WTC11 (cell line): ENCODE data around the gene CD19. TPM values are rescaled to one million over a fixed set of nuclear protein-coding genes. Genes with fewer than 3 reads are reported as not detected.

ENCODE experiments used
- ATAC-seq: fragments of 200-7000 bp; cut with Tn5 transposase; 2 replicates; pipeline ENCODE4 v1.10.0; 2021; ENCODE audit warnings: mild to moderate bottlenecking, moderate library complexity
- CTCF ChIA-PET: fragments of 300-600 bp; sonication (Branson Sonifier 250); formaldehyde crosslinking; loops from one replicate; lab custom pipeline; 2021; ENCODE audit warnings: antibody characterized with exemption; lab: Charles Lee
- POLR2A ChIA-PET: fragments of 350-600 bp; sonication (Branson Sonifier 250); formaldehyde crosslinking; loops from one replicate; lab custom pipeline; 2021; ENCODE audit warnings: antibody characterized with exemption; lab: Charles Lee
- DNase-seq: peaks from one replicate; pipeline ENCODE4 v3.0.0; 2021; ENCODE audit warnings: low spot score
- H3K27ac Mint-ChIP-seq: 2 replicates; pipeline ENCODE4 v1.8.0; 2021; ENCODE audit warnings: mixed read lengths
- H3K27me3 Mint-ChIP-seq: 2 replicates; pipeline ENCODE4 v1.8.0; 2021; ENCODE audit warnings: low read depth, mild to moderate bottlenecking, moderate library complexity, mixed read lengths
- H3K36me3 Mint-ChIP-seq: 2 replicates; pipeline ENCODE4 v1.8.0; 2021; ENCODE audit warnings: mixed read lengths
- H3K4me1 Mint-ChIP-seq: 2 replicates; pipeline ENCODE4 v1.8.0; 2022; ENCODE audit warnings: mixed read lengths
- H3K4me3 Mint-ChIP-seq: 2 replicates; pipeline ENCODE4 v1.8.0; 2021; ENCODE audit warnings: mild to moderate bottlenecking, moderate library complexity, mixed read lengths
- H3K9me3 Mint-ChIP-seq: 2 replicates; pipeline ENCODE4 v1.8.0; 2021; ENCODE audit warnings: mixed read lengths
- ATF1 ChIP-seq: sonication (generic); formaldehyde crosslinking; IDR thresholded peaks from 2 replicates; pipeline ENCODE4 v1.8.1; 2023; ENCODE audit warnings: mild to moderate bottlenecking, moderate library complexity, missing genetic modification reagents
- CBFB ChIP-seq: sonication (generic); formaldehyde crosslinking; IDR thresholded peaks from 2 replicates; pipeline ENCODE4 v1.8.1; 2022; ENCODE audit warnings: mild to moderate bottlenecking, low read depth, missing genetic modification reagents
- GRHL2 ChIP-seq: fragments of 250-450 bp; sonication (Bioruptor Pico); IDR thresholded peaks from 2 replicates; pipeline ENCODE4 v1.8.0; 2022; ENCODE audit warnings: mild to moderate bottlenecking, moderate library complexity; ENCODE audit not compliant: insufficient replicate concordance, severe bottlenecking
- GTF2I ChIP-seq: fragments of 250-450 bp; sonication (Bioruptor Pico); conservative IDR thresholded peaks from 2 replicates; pipeline ENCODE4 v1.4.0; 2021; ENCODE audit warnings: mild to moderate bottlenecking
- HMGA2 ChIP-seq: fragments of 250-450 bp; sonication (Bioruptor Pico); IDR thresholded peaks from 2 replicates; pipeline ENCODE4 v1.4.0; 2021; ENCODE audit warnings: mild to moderate bottlenecking, moderate library complexity
- NFATC4 ChIP-seq: fragments of 250-450 bp; sonication (Bioruptor Pico); IDR thresholded peaks from 2 replicates; pipeline ENCODE4 v1.9.0; 2021; ENCODE audit warnings: mild to moderate bottlenecking
- TCF7 ChIP-seq: sonication (generic); formaldehyde crosslinking; IDR thresholded peaks from 2 replicates; pipeline ENCODE4 v1.8.0; 2022; ENCODE audit warnings: mild to moderate bottlenecking, low read depth, missing genetic modification reagents, moderate library complexity
- ZNF138 ChIP-seq: sonication (generic); formaldehyde crosslinking; conservative IDR thresholded peaks from 2 replicates; pipeline ENCODE4 v1.8.1; 2022; ENCODE audit warnings: mild to moderate bottlenecking, moderate library complexity, missing genetic modification reagents
- total RNA-seq: library from RNA; stranded (reverse); gene quantifications from 3 replicates; pipeline ENCODE4 v1.2.3, GENCODE V29; 2021
- TF ChIP-seq, protein P1 (sequence below): sonication (generic); formaldehyde crosslinking; IDR thresholded peaks from 2 replicates; pipeline ENCODE4 v1.8.1; 2023; ENCODE audit warnings: mild to moderate bottlenecking, missing genetic modification reagents
- TF ChIP-seq, protein P2 (sequence below): sonication (generic); formaldehyde crosslinking; IDR thresholded peaks from 2 replicates; pipeline ENCODE4 v1.8.0; 2022; ENCODE audit warnings: mild to moderate bottlenecking, missing genetic modification reagents
- TF ChIP-seq, protein P3 (sequence below): sonication (generic); formaldehyde crosslinking; IDR thresholded peaks from 2 replicates; pipeline ENCODE4 v1.8.1; 2023; ENCODE audit warnings: mild to moderate bottlenecking, missing genetic modification reagents, moderate library complexity
- TF ChIP-seq, protein P4 (sequence below): sonication (generic); formaldehyde crosslinking; IDR thresholded peaks from 2 replicates; pipeline ENCODE4 v1.8.0; 2023; ENCODE audit warnings: missing genetic modification reagents
- TF ChIP-seq, protein P5 (sequence below): fragments of 200-600 bp; IDR thresholded peaks from 2 replicates; pipeline ENCODE4 v1.8.0; 2022; ENCODE audit warnings: antibody characterized with exemption
- TF ChIP-seq, protein P6 (sequence below): sonication (generic); formaldehyde crosslinking; IDR thresholded peaks from 2 replicates; pipeline ENCODE4 v1.8.0; 2022; ENCODE audit warnings: mild to moderate bottlenecking, missing genetic modification reagents
- TF ChIP-seq, protein P7 (sequence below): sonication (generic); formaldehyde crosslinking; IDR thresholded peaks from 2 replicates; pipeline ENCODE4 v1.8.0; 2022; ENCODE audit warnings: missing genetic modification reagents
- TF ChIP-seq, protein P8 (sequence below): sonication (generic); formaldehyde crosslinking; IDR thresholded peaks from 2 replicates; pipeline ENCODE4 v1.8.1; 2023; ENCODE audit warnings: mild to moderate bottlenecking, moderate library complexity, missing genetic modification reagents
- TF ChIP-seq, protein P9 (sequence below): sonication (generic); formaldehyde crosslinking; IDR thresholded peaks from 2 replicates; pipeline ENCODE4 v1.8.1; 2022; ENCODE audit warnings: low read depth, mild to moderate bottlenecking, moderate library complexity, missing genetic modification reagents, borderline replicate concordance

The CD19 gene
- total RNA-seq, 1 experiment from 2014 or later = 0.90 TPM

DNA sequence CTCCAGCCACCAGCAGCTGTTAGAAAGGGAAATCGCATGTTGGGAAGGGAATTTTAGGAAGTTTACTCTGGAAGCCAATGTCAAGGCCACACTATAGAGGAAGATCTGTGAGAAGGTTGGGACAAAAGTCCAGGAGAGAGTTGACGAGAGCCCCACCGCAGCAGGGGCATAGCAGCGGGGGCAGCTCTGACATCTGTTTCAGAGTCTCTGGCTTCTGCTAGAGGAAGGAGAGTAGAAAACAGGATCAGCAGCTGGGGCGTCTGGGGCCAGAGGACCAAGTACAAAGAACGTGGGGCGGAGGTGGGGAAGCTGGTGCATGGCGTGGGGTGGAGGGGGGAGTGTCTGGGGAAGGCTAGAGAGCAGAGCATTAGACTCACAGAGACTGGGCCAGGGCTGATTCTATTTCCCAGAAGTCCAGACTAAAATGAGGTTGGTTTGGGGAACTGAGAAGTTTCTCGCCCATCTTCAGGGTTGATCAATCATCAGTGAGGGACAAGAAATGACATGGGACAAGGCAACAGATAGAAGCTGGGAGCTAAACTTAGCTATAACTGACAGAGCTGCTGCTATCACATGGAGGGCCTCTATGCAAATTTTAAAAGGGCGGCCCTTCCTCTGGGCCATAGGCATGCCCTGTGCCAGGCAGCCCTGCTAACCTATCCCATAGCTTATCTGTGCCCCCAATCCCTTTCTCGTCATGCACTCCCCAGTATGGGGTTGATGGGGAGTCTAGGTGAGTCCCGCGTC is 7.9 kb upstream of the CD19 start:
- Mint-ChIP-seq H3K9me3 (no peaks in the 10 kb centered on the region), H3K4me3 (peak overlapping the region; percentile 97), H3K36me3 (peaks cover 11% of the 10 kb centered on the region), H3K27ac (peak overlapping the region; percentile 98), H3K27me3 (peaks cover 3% of the 10 kb centered on the region; the same call in 1 of the 2 replicates), H3K4me1 (peaks cover 14% of the 10 kb centered on the region)
- no peak for DNase-seq
- peak; percentile 2 for ATAC-seq
- POLR2A ChIA-PET = interaction anchor here (0.7 to 1.9 kb wide), 3 partner anchors 25 to 61 kb away, joined by 3 to 8 read pairs (median 4); partner anchors contain the start of gene SH2B1
- CTCF ChIA-PET = interaction anchor here (0.6 to 3.3 kb wide), 12 partner anchors 10 to 191 kb away, joined by 3 to 16 read pairs (median 4); partner anchors contain the start of genes NFATC2IP and TUFM
- TF ChIP-seq, protein P1, sequence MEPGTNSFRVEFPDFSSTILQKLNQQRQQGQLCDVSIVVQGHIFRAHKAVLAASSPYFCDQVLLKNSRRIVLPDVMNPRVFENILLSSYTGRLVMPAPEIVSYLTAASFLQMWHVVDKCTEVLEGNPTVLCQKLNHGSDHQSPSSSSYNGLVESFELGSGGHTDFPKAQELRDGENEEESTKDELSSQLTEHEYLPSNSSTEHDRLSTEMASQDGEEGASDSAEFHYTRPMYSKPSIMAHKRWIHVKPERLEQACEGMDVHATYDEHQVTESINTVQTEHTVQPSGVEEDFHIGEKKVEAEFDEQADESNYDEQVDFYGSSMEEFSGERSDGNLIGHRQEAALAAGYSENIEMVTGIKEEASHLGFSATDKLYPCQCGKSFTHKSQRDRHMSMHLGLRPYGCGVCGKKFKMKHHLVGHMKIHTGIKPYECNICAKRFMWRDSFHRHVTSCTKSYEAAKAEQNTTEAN (CRISPR knock-in tag) = no peak
- TF ChIP-seq, protein P2, sequence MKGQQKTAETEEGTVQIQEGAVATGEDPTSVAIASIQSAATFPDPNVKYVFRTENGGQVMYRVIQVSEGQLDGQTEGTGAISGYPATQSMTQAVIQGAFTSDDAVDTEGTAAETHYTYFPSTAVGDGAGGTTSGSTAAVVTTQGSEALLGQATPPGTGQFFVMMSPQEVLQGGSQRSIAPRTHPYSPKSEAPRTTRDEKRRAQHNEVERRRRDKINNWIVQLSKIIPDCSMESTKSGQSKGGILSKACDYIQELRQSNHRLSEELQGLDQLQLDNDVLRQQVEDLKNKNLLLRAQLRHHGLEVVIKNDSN (CRISPR knock-in tag) = 0 out of 2 replicates have a peak, but pooled peaks have one; percentile 43
- TF ChIP-seq GRHL2 = no peak

DNA sequence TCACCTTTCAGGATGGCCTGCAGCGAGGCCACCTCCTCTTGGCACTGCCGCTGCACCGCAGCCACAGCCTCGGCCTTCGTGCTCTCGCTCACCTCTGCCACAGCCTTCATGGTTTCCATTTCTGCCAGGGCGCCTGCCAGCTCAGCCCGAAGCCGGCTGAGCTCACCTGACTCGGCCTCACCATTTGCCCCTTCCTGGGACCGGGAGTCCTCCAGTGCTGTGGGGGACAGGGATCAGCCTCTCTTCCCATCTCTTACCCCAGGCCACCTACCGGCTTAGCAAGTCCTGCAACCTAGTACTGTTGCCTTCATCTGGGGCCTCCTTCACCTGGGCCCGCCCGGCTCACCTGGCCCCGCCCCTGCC is 7.4 kb upstream of the CD19 start:
- Mint-ChIP-seq H3K36me3 (0 out of 2 replicates have a peak, but pooled peaks cover 5% of the 10 kb centered on the region), H3K27ac (peak overlapping the region; percentile 98), H3K4me1 (peaks cover 14% of the 10 kb centered on the region), H3K9me3 (no peaks in the 10 kb centered on the region), H3K27me3 (peaks cover 3% of the 10 kb centered on the region; the same call in 1 of the 2 replicates), H3K4me3 (peak overlapping the region; percentile 97)
- no peak for DNase-seq
- ChIA-PET CTCF (interaction anchor here (0.9 to 3.3 kb wide), 8 partner anchors 10 to 78 kb away, joined by 3 to 16 read pairs (median 6); partner anchors contain the start of genes NFATC2IP and TUFM), POLR2A (interaction anchor here (0.7 to 1.9 kb wide), 3 partner anchors 26 to 61 kb away, joined by 3 to 8 read pairs (median 4); partner anchors contain the start of gene SH2B1)
- ATAC-seq = no peak
- TF ChIP-seq, protein P3, sequence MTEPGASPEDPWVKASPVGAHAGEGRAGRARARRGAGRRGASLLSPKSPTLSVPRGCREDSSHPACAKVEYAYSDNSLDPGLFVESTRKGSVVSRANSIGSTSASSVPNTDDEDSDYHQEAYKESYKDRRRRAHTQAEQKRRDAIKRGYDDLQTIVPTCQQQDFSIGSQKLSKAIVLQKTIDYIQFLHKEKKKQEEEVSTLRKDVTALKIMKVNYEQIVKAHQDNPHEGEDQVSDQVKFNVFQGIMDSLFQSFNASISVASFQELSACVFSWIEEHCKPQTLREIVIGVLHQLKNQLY (CRISPR knock-in tag) = no peak
- TF ChIP-seq GTF2I (CRISPR knock-in tag) (no peak; the same call in 1 of the 2 replicates), ATF1 (CRISPR knock-in tag) (no peak), NFATC4 (CRISPR knock-in tag) (0 out of 2 replicates have a peak, but pooled peaks have one; percentile 29), ZNF138 (CRISPR knock-in tag) (no peak), TCF7 (no peak), CBFB (CRISPR knock-in tag) (no peak), HMGA2 (CRISPR knock-in tag) (no peak)
- TF ChIP-seq, protein P4, sequence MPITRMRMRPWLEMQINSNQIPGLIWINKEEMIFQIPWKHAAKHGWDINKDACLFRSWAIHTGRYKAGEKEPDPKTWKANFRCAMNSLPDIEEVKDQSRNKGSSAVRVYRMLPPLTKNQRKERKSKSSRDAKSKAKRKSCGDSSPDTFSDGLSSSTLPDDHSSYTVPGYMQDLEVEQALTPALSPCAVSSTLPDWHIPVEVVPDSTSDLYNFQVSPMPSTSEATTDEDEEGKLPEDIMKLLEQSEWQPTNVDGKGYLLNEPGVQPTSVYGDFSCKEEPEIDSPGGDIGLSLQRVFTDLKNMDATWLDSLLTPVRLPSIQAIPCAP (CRISPR knock-in tag) = no peak
- TF ChIP-seq, protein P5, sequence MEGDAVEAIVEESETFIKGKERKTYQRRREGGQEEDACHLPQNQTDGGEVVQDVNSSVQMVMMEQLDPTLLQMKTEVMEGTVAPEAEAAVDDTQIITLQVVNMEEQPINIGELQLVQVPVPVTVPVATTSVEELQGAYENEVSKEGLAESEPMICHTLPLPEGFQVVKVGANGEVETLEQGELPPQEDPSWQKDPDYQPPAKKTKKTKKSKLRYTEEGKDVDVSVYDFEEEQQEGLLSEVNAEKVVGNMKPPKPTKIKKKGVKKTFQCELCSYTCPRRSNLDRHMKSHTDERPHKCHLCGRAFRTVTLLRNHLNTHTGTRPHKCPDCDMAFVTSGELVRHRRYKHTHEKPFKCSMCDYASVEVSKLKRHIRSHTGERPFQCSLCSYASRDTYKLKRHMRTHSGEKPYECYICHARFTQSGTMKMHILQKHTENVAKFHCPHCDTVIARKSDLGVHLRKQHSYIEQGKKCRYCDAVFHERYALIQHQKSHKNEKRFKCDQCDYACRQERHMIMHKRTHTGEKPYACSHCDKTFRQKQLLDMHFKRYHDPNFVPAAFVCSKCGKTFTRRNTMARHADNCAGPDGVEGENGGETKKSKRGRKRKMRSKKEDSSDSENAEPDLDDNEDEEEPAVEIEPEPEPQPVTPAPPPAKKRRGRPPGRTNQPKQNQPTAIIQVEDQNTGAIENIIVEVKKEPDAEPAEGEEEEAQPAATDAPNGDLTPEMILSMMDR = no peak
- TF ChIP-seq, protein P1 (CRISPR knock-in tag) = no peak
- TF ChIP-seq, protein P6, sequence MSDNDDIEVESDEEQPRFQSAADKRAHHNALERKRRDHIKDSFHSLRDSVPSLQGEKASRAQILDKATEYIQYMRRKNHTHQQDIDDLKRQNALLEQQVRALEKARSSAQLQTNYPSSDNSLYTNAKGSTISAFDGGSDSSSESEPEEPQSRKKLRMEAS (CRISPR knock-in tag) = peak; percentile 59; the same call in 1 of the 2 replicates
- TF ChIP-seq, protein P7, sequence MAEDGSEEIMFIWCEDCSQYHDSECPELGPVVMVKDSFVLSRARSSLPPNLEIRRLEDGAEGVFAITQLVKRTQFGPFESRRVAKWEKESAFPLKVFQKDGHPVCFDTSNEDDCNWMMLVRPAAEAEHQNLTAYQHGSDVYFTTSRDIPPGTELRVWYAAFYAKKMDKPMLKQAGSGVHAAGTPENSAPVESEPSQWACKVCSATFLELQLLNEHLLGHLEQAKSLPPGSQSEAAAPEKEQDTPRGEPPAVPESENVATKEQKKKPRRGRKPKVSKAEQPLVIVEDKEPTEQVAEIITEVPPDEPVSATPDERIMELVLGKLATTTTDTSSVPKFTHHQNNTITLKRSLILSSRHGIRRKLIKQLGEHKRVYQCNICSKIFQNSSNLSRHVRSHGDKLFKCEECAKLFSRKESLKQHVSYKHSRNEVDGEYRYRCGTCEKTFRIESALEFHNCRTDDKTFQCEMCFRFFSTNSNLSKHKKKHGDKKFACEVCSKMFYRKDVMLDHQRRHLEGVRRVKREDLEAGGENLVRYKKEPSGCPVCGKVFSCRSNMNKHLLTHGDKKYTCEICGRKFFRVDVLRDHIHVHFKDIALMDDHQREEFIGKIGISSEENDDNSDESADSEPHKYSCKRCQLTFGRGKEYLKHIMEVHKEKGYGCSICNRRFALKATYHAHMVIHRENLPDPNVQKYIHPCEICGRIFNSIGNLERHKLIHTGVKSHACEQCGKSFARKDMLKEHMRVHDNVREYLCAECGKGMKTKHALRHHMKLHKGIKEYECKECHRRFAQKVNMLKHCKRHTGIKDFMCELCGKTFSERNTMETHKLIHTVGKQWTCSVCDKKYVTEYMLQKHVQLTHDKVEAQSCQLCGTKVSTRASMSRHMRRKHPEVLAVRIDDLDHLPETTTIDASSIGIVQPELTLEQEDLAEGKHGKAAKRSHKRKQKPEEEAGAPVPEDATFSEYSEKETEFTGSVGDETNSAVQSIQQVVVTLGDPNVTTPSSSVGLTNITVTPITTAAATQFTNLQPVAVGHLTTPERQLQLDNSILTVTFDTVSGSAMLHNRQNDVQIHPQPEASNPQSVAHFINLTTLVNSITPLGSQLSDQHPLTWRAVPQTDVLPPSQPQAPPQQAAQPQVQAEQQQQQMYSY (CRISPR knock-in tag) = no peak
- TF ChIP-seq, protein P8, sequence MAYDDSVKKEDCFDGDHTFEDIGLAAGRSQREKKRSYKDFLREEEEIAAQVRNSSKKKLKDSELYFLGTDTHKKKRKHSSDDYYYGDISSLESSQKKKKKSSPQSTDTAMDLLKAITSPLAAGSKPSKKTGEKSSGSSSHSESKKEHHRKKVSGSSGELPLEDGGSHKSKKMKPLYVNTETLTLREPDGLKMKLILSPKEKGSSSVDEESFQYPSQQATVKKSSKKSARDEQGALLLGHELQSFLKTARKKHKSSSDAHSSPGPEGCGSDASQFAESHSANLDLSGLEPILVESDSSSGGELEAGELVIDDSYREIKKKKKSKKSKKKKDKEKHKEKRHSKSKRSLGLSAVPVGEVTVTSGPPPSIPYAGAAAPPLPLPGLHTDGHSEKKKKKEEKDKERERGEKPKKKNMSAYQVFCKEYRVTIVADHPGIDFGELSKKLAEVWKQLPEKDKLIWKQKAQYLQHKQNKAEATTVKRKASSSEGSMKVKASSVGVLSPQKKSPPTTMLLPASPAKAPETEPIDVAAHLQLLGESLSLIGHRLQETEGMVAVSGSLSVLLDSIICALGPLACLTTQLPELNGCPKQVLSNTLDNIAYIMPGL (CRISPR knock-in tag) = 0 out of 2 replicates have a peak, but pooled peaks have one; percentile 8
- TF ChIP-seq, protein P9, sequence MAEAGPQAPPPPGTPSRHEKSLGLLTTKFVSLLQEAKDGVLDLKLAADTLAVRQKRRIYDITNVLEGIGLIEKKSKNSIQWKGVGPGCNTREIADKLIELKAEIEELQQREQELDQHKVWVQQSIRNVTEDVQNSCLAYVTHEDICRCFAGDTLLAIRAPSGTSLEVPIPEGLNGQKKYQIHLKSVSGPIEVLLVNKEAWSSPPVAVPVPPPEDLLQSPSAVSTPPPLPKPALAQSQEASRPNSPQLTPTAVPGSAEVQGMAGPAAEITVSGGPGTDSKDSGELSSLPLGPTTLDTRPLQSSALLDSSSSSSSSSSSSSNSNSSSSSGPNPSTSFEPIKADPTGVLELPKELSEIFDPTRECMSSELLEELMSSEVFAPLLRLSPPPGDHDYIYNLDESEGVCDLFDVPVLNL (CRISPR knock-in tag) = no peak
